Karpas-422 (cell line): ENCODE results near the gene TRABD. TPM values are rescaled to one million over a fixed set of nuclear protein-coding genes. Genes with fewer than 3 reads are reported as not detected.
"Not testable (repeated sequence)": the region's sequence is repeated elsewhere in the genome, so short reads cannot be mapped to it uniquely, and the experiment has no call there.

ENCODE experiments used
- DNase-seq: peaks from one replicate; pipeline ENCODE4 v3.0.0-alpha.2; 2015
- H2AFZ ChIP-seq: fragments of 200-600 bp; sonication (generic); 2 replicates; pipeline ENCODE4 v1.6.1; 2014; ENCODE audit warnings: antibody characterized with exemption, low read length, mixed read lengths
- H3K27ac ChIP-seq: fragments of 200-600 bp; sonication (generic); 2 replicates; pipeline ENCODE4 v1.5.1; 2014; ENCODE audit warnings: mild to moderate bottlenecking, low read length, moderate library complexity
- H3K27me3 ChIP-seq: fragments of 200-600 bp; sonication (generic); 2 replicates; pipeline ENCODE4 v1.6.1; 2014; ENCODE audit warnings: low read length, mixed read lengths
- H3K36me3 ChIP-seq: fragments of 200-600 bp; sonication (generic); 2 replicates; pipeline ENCODE4 v1.6.1; 2014; ENCODE audit warnings: low read length, mixed read lengths; ENCODE audit not compliant: insufficient read depth
- H3K4me1 ChIP-seq: fragments of 200-600 bp; sonication (generic); 2 replicates; pipeline ENCODE4 v1.6.1; 2014; ENCODE audit warnings: mild to moderate bottlenecking, low read length, mixed read lengths
- H3K4me2 ChIP-seq: fragments of 200-600 bp; sonication (generic); 2 replicates; pipeline ENCODE4 v1.6.1; 2014; ENCODE audit warnings: low read length, low read depth, mild to moderate bottlenecking; ENCODE audit not compliant: poor library complexity, severe bottlenecking
- H3K4me3 ChIP-seq: fragments of 200-600 bp; sonication (generic); 2 replicates; pipeline ENCODE4 v1.5.1; 2014; ENCODE audit warnings: mild to moderate bottlenecking, antibody characterized with exemption, low read length, mixed read lengths
- H3K79me2 ChIP-seq: fragments of 200-600 bp; sonication (generic); 2 replicates; pipeline ENCODE4 v1.6.1; 2014; ENCODE audit warnings: mild to moderate bottlenecking, low read length, mixed read lengths
- H3K9ac ChIP-seq: fragments of 200-600 bp; sonication (generic); 2 replicates; pipeline ENCODE4 v1.6.0; 2014; ENCODE audit warnings: low read length
- H3K9me2 ChIP-seq: fragments of 200-600 bp; sonication (generic), shearing (Covaris generic); replicated peaks from 2 replicates; pipeline ENCODE4 v1.6.0; 2014; ENCODE audit warnings: mild to moderate bottlenecking, low read length, moderate library complexity; ENCODE audit not compliant: insufficient read depth
- H3K9me3 ChIP-seq: fragments of 300-700, 200-600 bp; sonication (generic); 2 replicates; pipeline ENCODE4 v1.6.1; 2014; ENCODE audit warnings: low read length, mixed read lengths
- H4K20me1 ChIP-seq: fragments of 200-600 bp; sonication (generic); 2 replicates; pipeline ENCODE4 v1.6.1; 2014; ENCODE audit warnings: mild to moderate bottlenecking, antibody characterized with exemption, low read length, low read depth; ENCODE audit not compliant: insufficient read depth
- total RNA-seq: library from RNA; depleted of rRNA; stranded (reverse); fragments of >200 nt; shearing (Covaris generic); gene quantifications from 2 replicates; pipeline ENCODE4 v1.2.3, GENCODE V29; 2014; ENCODE audit warnings: low replicate concordance

Gene TRABD
- total RNA-seq, 1 experiment from 2014 or later, result 46.7 TPM

GRCh38 chr22:50199829-50200460 is 14.2 kb downstream of the TRABD start:
- H3K9me2 ChIP-seq, result no peaks in the 10 kb centered on the region
- H2AFZ ChIP-seq, result no peak overlapping the region
- peak overlapping the region; percentile 61 for H3K27ac ChIP-seq
- peak; percentile 62 for DNase-seq
- H3K27me3 ChIP-seq, result no peaks in the 10 kb centered on the region
- no peaks in the 10 kb centered on the region for H3K9me3 ChIP-seq
- peaks cover 3% of the 10 kb centered on the region; the same call in 1 of the 2 replicates for H4K20me1 ChIP-seq
- no peaks in the 10 kb centered on the region; the same call in 1 of the 2 replicates for H3K36me3 ChIP-seq
- H3K79me2 ChIP-seq, result peaks cover 28% of the 10 kb centered on the region
- H3K4me1 ChIP-seq, result peaks cover 57% of the 10 kb centered on the region
- H3K4me2 ChIP-seq, result peak overlapping the region; percentile 78
- H3K9ac ChIP-seq, result peak overlapping the region; percentile 74
- peak overlapping the region; percentile 68 for H3K4me3 ChIP-seq

- peaks cover 28% of the 10 kb centered on the region for H3K79me2 ChIP-seq
- no peaks in the 10 kb centered on the region; the same call in 1 of the 2 replicates for H3K36me3 ChIP-seq
- H4K20me1 ChIP-seq, result peaks cover 3% of the 10 kb centered on the region; the same call in 1 of the 2 replicates
- H3K27me3 ChIP-seq, result no peaks in the 10 kb centered on the region
- peak; percentile 98 for DNase-seq
- peak within 1 kb of the TSS; percentile 87 for H3K9ac ChIP-seq
- peak within 1 kb of the TSS; percentile 81 for H3K27ac ChIP-seq
- peaks cover 60% of the 10 kb centered on the region for H3K4me1 ChIP-seq
- H3K4me2 ChIP-seq, result peak within 1 kb of the TSS; percentile 92
- H3K9me3 ChIP-seq, result no peaks in the 10 kb centered on the region
- H3K9me2 ChIP-seq, result no peaks in the 10 kb centered on the region
- no peak within 1 kb of the TSS for H2AFZ ChIP-seq
- peak within 1 kb of the TSS; percentile 92 for H3K4me3 ChIP-seq
Measured at GRCh38 chr22:50200461-50201190, 14.9 kb downstream of the TRABD start, which contains the start of gene SELENOO. Gene SELENOO (plus strand): TSS chr22:50201011. CDS start chr22:50201037, 26 bp downstream.

- peak overlapping the region; percentile 87 for H3K9ac ChIP-seq
- H3K79me2 ChIP-seq, result peaks cover 28% of the 10 kb centered on the region
- H3K36me3 ChIP-seq, result peaks cover 6% of the 10 kb centered on the region; the same call in 1 of the 2 replicates
- peaks cover 3% of the 10 kb centered on the region; the same call in 1 of the 2 replicates for H4K20me1 ChIP-seq
- no peaks in the 10 kb centered on the region for H3K27me3 ChIP-seq
- no peaks in the 10 kb centered on the region for H3K9me2 ChIP-seq
- H2AFZ ChIP-seq, result no peak overlapping the region
- H3K4me3 ChIP-seq, result peak overlapping the region; percentile 92
- H3K4me2 ChIP-seq, result peak overlapping the region; percentile 92
- DNase-seq, result peak; percentile 61
- H3K27ac ChIP-seq, result peak overlapping the region; percentile 81
- H3K4me1 ChIP-seq, result peaks cover 61% of the 10 kb centered on the region
- H3K9me3 ChIP-seq, result no peaks in the 10 kb centered on the region
Measured at GRCh38 chr22:50201191-50202129, 15.7 kb downstream of the TRABD start.

GRCh38 chr22:50202130-50202666 is 16.5 kb downstream of the TRABD start:
- Histone ChIP-seq H3K4me3 (peak overlapping the region; percentile 92), H2AFZ (no peak overlapping the region), H3K27ac (peak overlapping the region; percentile 81)

GRCh38 chr22:50203288-50203687 is 17.6 kb downstream of the TRABD start:
- Histone ChIP-seq H3K4me2 (peak overlapping the region; percentile 92), H2AFZ (no peak overlapping the region), H3K9ac (no peak overlapping the region), H3K27me3 (no peaks in the 10 kb centered on the region), H3K27ac (peak overlapping the region; percentile 81), H3K9me2 (no peaks in the 10 kb centered on the region), H3K9me3 (no peaks in the 10 kb centered on the region), H3K4me1 (peaks cover 72% of the 10 kb centered on the region), H3K36me3 (peaks cover 6% of the 10 kb centered on the region; the same call in 1 of the 2 replicates), H3K79me2 (peaks cover 28% of the 10 kb centered on the region), H3K4me3 (no peak overlapping the region), H4K20me1 (peaks cover 3% of the 10 kb centered on the region; the same call in 1 of the 2 replicates)
- DNase-seq, result no peak

More at GRCh38 chr22:50202130-50202666, 16.5 kb downstream of the TRABD start:
- H3K27me3 ChIP-seq, result no peaks in the 10 kb centered on the region
- peaks cover 3% of the 10 kb centered on the region; the same call in 1 of the 2 replicates for H4K20me1 ChIP-seq
- peak overlapping the region; percentile 87 for H3K9ac ChIP-seq
- peaks cover 62% of the 10 kb centered on the region for H3K4me1 ChIP-seq
- peaks cover 28% of the 10 kb centered on the region for H3K79me2 ChIP-seq
- no peaks in the 10 kb centered on the region for H3K9me3 ChIP-seq
- peaks cover 6% of the 10 kb centered on the region; the same call in 1 of the 2 replicates for H3K36me3 ChIP-seq
- no peaks in the 10 kb centered on the region for H3K9me2 ChIP-seq
- peak overlapping the region; percentile 92 for H3K4me2 ChIP-seq
- peak; percentile 63 for DNase-seq

GRCh38 chr22:50204571-50204970 is 18.9 kb downstream of the TRABD start:
- H3K4me2 ChIP-seq, result no peak overlapping the region
- peaks cover 6% of the 10 kb centered on the region; the same call in 1 of the 2 replicates for H3K36me3 ChIP-seq
- no peaks in the 10 kb centered on the region for H3K9me2 ChIP-seq
- H3K4me1 ChIP-seq, result peaks cover 78% of the 10 kb centered on the region
- no peaks in the 10 kb centered on the region for H3K27me3 ChIP-seq
- no peaks in the 10 kb centered on the region for H3K9me3 ChIP-seq
- H2AFZ ChIP-seq, result no peak overlapping the region
- peaks cover 30% of the 10 kb centered on the region for H3K79me2 ChIP-seq
- DNase-seq, result no peak
- no peak overlapping the region for H3K9ac ChIP-seq
- no peak overlapping the region for H3K4me3 ChIP-seq
- H3K27ac ChIP-seq, result peak overlapping the region; percentile 42
- H4K20me1 ChIP-seq, result peaks cover 3% of the 10 kb centered on the region; the same call in 1 of the 2 replicates

- not testable (repeated sequence) for H3K9me3 ChIP-seq, H3K27me3 ChIP-seq, H3K4me2 ChIP-seq, H2AFZ ChIP-seq, H3K36me3 ChIP-seq, H3K4me3 ChIP-seq, DNase-seq, H3K9ac ChIP-seq, H4K20me1 ChIP-seq, H3K9me2 ChIP-seq
- Histone ChIP-seq H3K79me2 (peaks cover 33% of the 10 kb centered on the region), H3K27ac (peak overlapping the region; percentile 42), H3K4me1 (peaks cover 78% of the 10 kb centered on the region)
Measured at GRCh38 chr22:50204998-50205397, 19.3 kb downstream of the TRABD start.
